Stomach (tissue), 4 donors: ENCODE measurements around the gene NPS.

Source experiments
- POLR2A ChIP-seq, 4 donors: fragments of 450-650 bp; IDR thresholded peaks; one replicate each; pipeline ENCODE4 v1.6.1; 2016; ENCODE audit warnings: antibody characterized with exemption in 4 of 4, control low read depth in 2 of 4, mild to moderate bottlenecking in 1 of 4, moderate library complexity in 1 of 4
- POLR2AphosphoS5 ChIP-seq, 3 donors: sonication (generic); formaldehyde crosslinking; IDR thresholded peaks; one replicate each; pipeline ENCODE4 v1.6.1; 2016; ENCODE audit warnings: antibody characterized with exemption in 3 of 3
- TF ChIP-seq, protein P1 (sequence below), 7 experiments: fragments of 450-650 bp in 4 of 7; fragments of 200-600 bp in 3 of 7; sonication (generic) in 3 of 7; IDR thresholded peaks; one replicate each; pipeline ENCODE4 v1.5.1; 2016 to 2019; ENCODE audit warnings: antibody characterized with exemption in 7 of 7, control low read depth in 2 of 7, mild to moderate bottlenecking in 1 of 7

- TF ChIP-seq POLR2AphosphoS5 (IDR thresholded peaks at IDR 0.05) (no peak), POLR2A (IDR thresholded peaks at IDR 0.05) (no peak)
- TF ChIP-seq, protein P1, sequence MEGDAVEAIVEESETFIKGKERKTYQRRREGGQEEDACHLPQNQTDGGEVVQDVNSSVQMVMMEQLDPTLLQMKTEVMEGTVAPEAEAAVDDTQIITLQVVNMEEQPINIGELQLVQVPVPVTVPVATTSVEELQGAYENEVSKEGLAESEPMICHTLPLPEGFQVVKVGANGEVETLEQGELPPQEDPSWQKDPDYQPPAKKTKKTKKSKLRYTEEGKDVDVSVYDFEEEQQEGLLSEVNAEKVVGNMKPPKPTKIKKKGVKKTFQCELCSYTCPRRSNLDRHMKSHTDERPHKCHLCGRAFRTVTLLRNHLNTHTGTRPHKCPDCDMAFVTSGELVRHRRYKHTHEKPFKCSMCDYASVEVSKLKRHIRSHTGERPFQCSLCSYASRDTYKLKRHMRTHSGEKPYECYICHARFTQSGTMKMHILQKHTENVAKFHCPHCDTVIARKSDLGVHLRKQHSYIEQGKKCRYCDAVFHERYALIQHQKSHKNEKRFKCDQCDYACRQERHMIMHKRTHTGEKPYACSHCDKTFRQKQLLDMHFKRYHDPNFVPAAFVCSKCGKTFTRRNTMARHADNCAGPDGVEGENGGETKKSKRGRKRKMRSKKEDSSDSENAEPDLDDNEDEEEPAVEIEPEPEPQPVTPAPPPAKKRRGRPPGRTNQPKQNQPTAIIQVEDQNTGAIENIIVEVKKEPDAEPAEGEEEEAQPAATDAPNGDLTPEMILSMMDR (IDR thresholded peaks at IDR 0.05): no peak
Measured at GRCh38 chr10:127524908-127525665, 24.0 kb upstream of the NPS start.
